Sigmoid colon (tissue), 4 donors: Measurements from ENCODE around the gene GALNT17.

ENCODE experiments used
- CTCF ChIP-seq, 4 experiments: fragments of 450-650 bp in 3 of 4; fragments of 200-600 bp in 1 of 4; IDR thresholded peaks; one replicate each; pipeline ENCODE4 v1.5.1; 2016 to 2019; ENCODE audit warnings: antibody characterized with exemption in 4 of 4, mild to moderate bottlenecking in 3 of 4, moderate library complexity in 2 of 4
- EP300 ChIP-seq, 4 donors: sonication (generic); formaldehyde crosslinking; IDR thresholded peaks; one replicate each; pipeline ENCODE4 v1.6.1; 2017; ENCODE audit warnings: antibody characterized with exemption in 4 of 4
- POLR2A ChIP-seq, 2 donors: fragments of 450-650 bp; IDR thresholded peaks; one replicate each; pipeline ENCODE4 v1.6.1; 2016; ENCODE audit warnings: antibody characterized with exemption in 2 of 2, mild to moderate bottlenecking in 2 of 2, moderate library complexity in 2 of 2

GRCh38 chr7:71182438-71182935 lies 50.5 kb downstream of the GALNT17 start:
- TF ChIP-seq POLR2A (IDR thresholded peaks at IDR 0.05) (no peak), CTCF (IDR thresholded peaks at IDR 0.05) (no peak), EP300 (IDR thresholded peaks at IDR 0.05) (no peak)
